ENCODE results near the gene MEGF8.
"Not testable (repeated sequence)": the region's sequence is repeated elsewhere in the genome, so short reads cannot be mapped to it uniquely, and the experiment has no call there.

MEGF8 gene

GRCh38 chr19:42327381-42327780 lies 1.9 kb downstream of the MEGF8 start:
- Histone ChIP-seq H3K27me3 (peaks cover 28% of the 10 kb centered on the region), H3K9ac (peak overlapping the region; percentile 86; the same call in 1 of the 2 replicates), H3K4me1 (peaks cover 33% of the 10 kb centered on the region), H3K36me3 (peaks cover 7% of the 10 kb centered on the region; the same call in 1 of the 2 replicates), H3K4me2 (peak overlapping the region; percentile 99), H3K4me3 (no peak overlapping the region), H3K27ac (no peak overlapping the region), H4K20me1 (peaks cover 60% of the 10 kb centered on the region), H3K9me3 (no peaks in the 10 kb centered on the region)
- TF ChIP-seq Cebpa-rat (IDR thresholded peaks at IDR 0.05): no peak

GRCh38 chr19:42328106-42328505 lies 2.7 kb downstream of the MEGF8 start:
- no peaks in the 10 kb centered on the region for H3K9me3 ChIP-seq
- peaks cover 20% of the 10 kb centered on the region for H3K27me3 ChIP-seq
- H3K4me3 ChIP-seq: no peak overlapping the region
- 0 out of 2 replicates have a peak overlapping the region, but pooled peaks have one; percentile 86 for H3K9ac ChIP-seq
- no peak overlapping the region for H3K27ac ChIP-seq
- H4K20me1 ChIP-seq: peaks cover 67% of the 10 kb centered on the region
- TF ChIP-seq Cebpa-rat (IDR thresholded peaks at IDR 0.05): no peak
- peak overlapping the region; percentile 99 for H3K4me2 ChIP-seq
- H3K4me1 ChIP-seq: peaks cover 33% of the 10 kb centered on the region
- peaks cover 12% of the 10 kb centered on the region for H3K36me3 ChIP-seq

- Histone ChIP-seq H3K27me3 (peaks cover 13% of the 10 kb centered on the region), H3K9ac (no peak overlapping the region), H3K27ac (no peak overlapping the region), H3K9me3 (no peaks in the 10 kb centered on the region), H3K4me1 (peaks cover 40% of the 10 kb centered on the region), H4K20me1 (peaks cover 75% of the 10 kb centered on the region), H3K36me3 (peaks cover 20% of the 10 kb centered on the region), H3K4me3 (no peak overlapping the region), H3K4me2 (no peak overlapping the region)
- no peak for TF ChIP-seq Cebpa-rat (IDR thresholded peaks at IDR 0.05)
Measured at GRCh38 chr19:42328854-42329253, 3.4 kb downstream of the MEGF8 start.

- Histone ChIP-seq H3K27me3 (no peaks in the 10 kb centered on the region), H4K20me1 (peaks cover 85% of the 10 kb centered on the region), H3K4me2 (no peak overlapping the region), H3K9me3 (no peaks in the 10 kb centered on the region), H3K36me3 (peaks cover 29% of the 10 kb centered on the region), H3K9ac (no peak overlapping the region), H3K4me1 (peaks cover 40% of the 10 kb centered on the region), H3K4me3 (no peak overlapping the region), H3K27ac (no peak overlapping the region)
- TF ChIP-seq Cebpa-rat (IDR thresholded peaks at IDR 0.05): no peak
Measured at GRCh38 chr19:42330241-42330711, 4.8 kb downstream of the MEGF8 start.

GRCh38 chr19:42331333-42331732 lies 5.9 kb downstream of the MEGF8 start:
- H3K4me2 ChIP-seq, H3K27ac ChIP-seq, H3K9me3 ChIP-seq, H3K27me3 ChIP-seq, H3K4me3 ChIP-seq, H3K9ac ChIP-seq: not testable (repeated sequence)
- Histone ChIP-seq H4K20me1 (peaks cover 93% of the 10 kb centered on the region), H3K4me1 (peaks cover 37% of the 10 kb centered on the region), H3K36me3 (peaks cover 37% of the 10 kb centered on the region)

- peaks cover 44% of the 10 kb centered on the region for H3K36me3 ChIP-seq
- no peak for TF ChIP-seq Cebpa-rat (IDR thresholded peaks at IDR 0.05)
- no peaks in the 10 kb centered on the region for H3K27me3 ChIP-seq
- H3K4me2 ChIP-seq: no peak overlapping the region
- H3K27ac ChIP-seq: no peak overlapping the region
- no peak overlapping the region for H3K9ac ChIP-seq
- H4K20me1 ChIP-seq: peaks cover 86% of the 10 kb centered on the region
- H3K4me1 ChIP-seq: peaks cover 30% of the 10 kb centered on the region
- no peaks in the 10 kb centered on the region for H3K9me3 ChIP-seq
- H3K4me3 ChIP-seq: no peak overlapping the region
Measured at GRCh38 chr19:42332059-42332458, 6.6 kb downstream of the MEGF8 start.

GRCh38 chr19:42333018-42333417 lies 7.6 kb downstream of the MEGF8 start:
- Histone ChIP-seq H3K27me3 (no peaks in the 10 kb centered on the region), H3K4me2 (no peak overlapping the region), H3K27ac (no peak overlapping the region), H3K9me3 (no peaks in the 10 kb centered on the region), H3K4me1 (peaks cover 20% of the 10 kb centered on the region), H3K9ac (no peak overlapping the region), H3K36me3 (peaks cover 54% of the 10 kb centered on the region), H4K20me1 (peaks cover 76% of the 10 kb centered on the region), H3K4me3 (no peak overlapping the region)
- TF ChIP-seq Cebpa-rat (IDR thresholded peaks at IDR 0.05): no peak

GRCh38 chr19:42333975-42334696 lies 8.7 kb downstream of the MEGF8 start:
- no peaks in the 10 kb centered on the region for H3K27me3 ChIP-seq
- peaks cover 66% of the 10 kb centered on the region for H4K20me1 ChIP-seq
- TF ChIP-seq Cebpa-rat (IDR thresholded peaks at IDR 0.05): no peak
- peaks cover 59% of the 10 kb centered on the region for H3K36me3 ChIP-seq
- H3K4me1 ChIP-seq: peaks cover 12% of the 10 kb centered on the region; the same call in 1 of the 2 replicates
- H3K4me3 ChIP-seq: no peak overlapping the region
- no peak overlapping the region for H3K9ac ChIP-seq
- no peak overlapping the region for H3K27ac ChIP-seq
- H3K9me3 ChIP-seq: no peaks in the 10 kb centered on the region
- H3K4me2 ChIP-seq: 0 out of 2 replicates have a peak overlapping the region, but pooled peaks have one; percentile 19

- peak overlapping the region; percentile 34; the same call in 1 of the 2 replicates for H3K9ac ChIP-seq
Measured at GRCh38 chr19:42334697-42335373, 9.4 kb downstream of the MEGF8 start.

More at GRCh38 chr19:42334697-42335373, 9.4 kb downstream of the MEGF8 start:
- H3K27ac ChIP-seq: no peak overlapping the region
- H3K36me3 ChIP-seq: peaks cover 59% of the 10 kb centered on the region
- TF ChIP-seq Cebpa-rat (IDR thresholded peaks at IDR 0.05): no peak
- H3K4me2 ChIP-seq: no peak overlapping the region
- no peaks in the 10 kb centered on the region for H3K9me3 ChIP-seq
- H3K4me3 ChIP-seq: no peak overlapping the region
- H3K27me3 ChIP-seq: no peaks in the 10 kb centered on the region
- peaks cover 59% of the 10 kb centered on the region for H4K20me1 ChIP-seq
- H3K4me1 ChIP-seq: peaks cover 12% of the 10 kb centered on the region; the same call in 1 of the 2 replicates

All from BLaER1 (cell line).